Measurements from ENCODE around the gene NKIRAS1.

GRCh38 chr3:23928524-23928923, 11.7 kb upstream of the NKIRAS1 start:
- TF ChIP-seq CTCF (conservative IDR thresholded peaks at IDR 0.05; ENCODE audit: low read depth in 2 of 2) (no peak), POLR2AphosphoS5 (IDR thresholded peaks at IDR 0.05; ENCODE audit: low read depth) (no peak), EZH2phosphoT487 (IDR thresholded peaks at IDR 0.05; ENCODE audit: unreplicated experiment) (no peak), EZH2 (IDR thresholded peaks at IDR 0.05; ENCODE audit: low read depth, unreplicated experiment) (no peak), CREB1 (CRISPR knock-in tag; IDR thresholded peaks at IDR 0.05; ENCODE audit: low read depth) (no peak), JUNB (IDR thresholded peaks at IDR 0.05; ENCODE audit: unreplicated experiment) (no peak), ZNF114 (CRISPR knock-in tag; IDR thresholded peaks at IDR 0.05) (no peak), ZNF462 (CRISPR knock-in tag; IDR thresholded peaks at IDR 0.05) (no peak), STAT1 (IDR thresholded peaks at IDR 0.05; ENCODE audit: unreplicated experiment) (no peak), ZNF331 (CRISPR knock-in tag; IDR thresholded peaks at IDR 0.05; ENCODE audit: low read depth) (no peak)
- TF ChIP-seq, protein P1, sequence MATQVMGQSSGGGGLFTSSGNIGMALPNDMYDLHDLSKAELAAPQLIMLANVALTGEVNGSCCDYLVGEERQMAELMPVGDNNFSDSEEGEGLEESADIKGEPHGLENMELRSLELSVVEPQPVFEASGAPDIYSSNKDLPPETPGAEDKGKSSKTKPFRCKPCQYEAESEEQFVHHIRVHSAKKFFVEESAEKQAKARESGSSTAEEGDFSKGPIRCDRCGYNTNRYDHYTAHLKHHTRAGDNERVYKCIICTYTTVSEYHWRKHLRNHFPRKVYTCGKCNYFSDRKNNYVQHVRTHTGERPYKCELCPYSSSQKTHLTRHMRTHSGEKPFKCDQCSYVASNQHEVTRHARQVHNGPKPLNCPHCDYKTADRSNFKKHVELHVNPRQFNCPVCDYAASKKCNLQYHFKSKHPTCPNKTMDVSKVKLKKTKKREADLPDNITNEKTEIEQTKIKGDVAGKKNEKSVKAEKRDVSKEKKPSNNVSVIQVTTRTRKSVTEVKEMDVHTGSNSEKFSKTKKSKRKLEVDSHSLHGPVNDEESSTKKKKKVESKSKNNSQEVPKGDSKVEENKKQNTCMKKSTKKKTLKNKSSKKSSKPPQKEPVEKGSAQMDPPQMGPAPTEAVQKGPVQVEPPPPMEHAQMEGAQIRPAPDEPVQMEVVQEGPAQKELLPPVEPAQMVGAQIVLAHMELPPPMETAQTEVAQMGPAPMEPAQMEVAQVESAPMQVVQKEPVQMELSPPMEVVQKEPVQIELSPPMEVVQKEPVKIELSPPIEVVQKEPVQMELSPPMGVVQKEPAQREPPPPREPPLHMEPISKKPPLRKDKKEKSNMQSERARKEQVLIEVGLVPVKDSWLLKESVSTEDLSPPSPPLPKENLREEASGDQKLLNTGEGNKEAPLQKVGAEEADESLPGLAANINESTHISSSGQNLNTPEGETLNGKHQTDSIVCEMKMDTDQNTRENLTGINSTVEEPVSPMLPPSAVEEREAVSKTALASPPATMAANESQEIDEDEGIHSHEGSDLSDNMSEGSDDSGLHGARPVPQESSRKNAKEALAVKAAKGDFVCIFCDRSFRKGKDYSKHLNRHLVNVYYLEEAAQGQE (IDR thresholded peaks at IDR 0.05; ENCODE audit: unreplicated experiment): no peak
- TF ChIP-seq, protein P2, sequence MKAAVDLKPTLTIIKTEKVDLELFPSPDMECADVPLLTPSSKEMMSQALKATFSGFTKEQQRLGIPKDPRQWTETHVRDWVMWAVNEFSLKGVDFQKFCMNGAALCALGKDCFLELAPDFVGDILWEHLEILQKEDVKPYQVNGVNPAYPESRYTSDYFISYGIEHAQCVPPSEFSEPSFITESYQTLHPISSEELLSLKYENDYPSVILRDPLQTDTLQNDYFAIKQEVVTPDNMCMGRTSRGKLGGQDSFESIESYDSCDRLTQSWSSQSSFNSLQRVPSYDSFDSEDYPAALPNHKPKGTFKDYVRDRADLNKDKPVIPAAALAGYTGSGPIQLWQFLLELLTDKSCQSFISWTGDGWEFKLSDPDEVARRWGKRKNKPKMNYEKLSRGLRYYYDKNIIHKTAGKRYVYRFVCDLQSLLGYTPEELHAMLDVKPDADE (IDR thresholded peaks at IDR 0.05): no peak

Measured in GM23338 (cell line).